IMR-90 (cell line): ENCODE data around the gene ORM1. TPM values are rescaled to one million over a fixed set of nuclear protein-coding genes. Genes with fewer than 3 reads are reported as not detected.

Source experiments
- ATAC-seq: fragments of 200-7000 bp; cut with Tn5 transposase; 2 replicates; pipeline ENCODE4 v1.9.1; 2020; ENCODE audit warnings: low read depth, mild to moderate bottlenecking, moderate library complexity
- BruUV-seq: library from RNA; stranded (reverse); fragments of 400-500 nt; replicated peaks from 2 replicates; lab custom pipeline; 2021; lab: Mats Ljungman, UMichigan
- CTCF ChIA-PET: fragments of 300-600 bp; formaldehyde crosslinking; extraction: SDS; loops from one replicate; lab custom pipeline; 2021; ENCODE audit warnings: antibody characterized with exemption; lab: Yijun Ruan, JAX
- POLR2A ChIA-PET: fragments of 300-600 bp; sonication (Branson Sonifier 250); formaldehyde crosslinking; loops from one replicate; lab custom pipeline; 2022; ENCODE audit warnings: antibody characterized with exemption; ENCODE audit not compliant: unreplicated experiment; lab: Charles Lee
- DNase-seq: peaks from one replicate; pipeline ENCODE4 v3.0.0; 2013
- H2AFZ ChIP-seq: replicated peaks from 2 replicates; pipeline ENCODE3; 2013; ENCODE audit warnings: low read length, mild to moderate bottlenecking; ENCODE audit not compliant: poor library complexity
- H2AK5ac ChIP-seq: 2 replicates; pipeline ENCODE4 v1.6.1; 2013; ENCODE audit warnings: low read depth, low read length, inconsistent platforms
- H2AK9ac ChIP-seq: replicated peaks from 2 replicates; pipeline ENCODE3; 2013; ENCODE audit warnings: mild to moderate bottlenecking, low read depth, low read length, moderate library complexity; ENCODE audit not compliant: poor library complexity
- H2BK120ac ChIP-seq: 2 replicates; pipeline ENCODE4 v1.6.1; 2013; ENCODE audit warnings: low read depth, low read length, inconsistent platforms
- H2BK15ac ChIP-seq: 3 replicates; pipeline ENCODE4 v1.6.1; 2013; ENCODE audit warnings: low read depth, low read length, inconsistent platforms
- H2BK20ac ChIP-seq: 2 replicates; pipeline ENCODE4 v1.6.1; 2013; ENCODE audit warnings: low read depth, mild to moderate bottlenecking, inconsistent platforms, low read length, moderate library complexity
- H2BK5ac ChIP-seq: 2 replicates; pipeline ENCODE4 v1.6.1; 2013; ENCODE audit warnings: mild to moderate bottlenecking, low read depth, low read length, inconsistent platforms; ENCODE audit not compliant: poor library complexity, severe bottlenecking
- H3K14ac ChIP-seq: replicated peaks from 2 replicates; pipeline ENCODE4 v1.6.1; 2013; ENCODE audit warnings: low read depth, low read length, inconsistent platforms
- H3K18ac ChIP-seq: 2 replicates; pipeline ENCODE4 v1.6.1; 2013; ENCODE audit warnings: low read depth, low read length, control low read depth
- H3K23ac ChIP-seq: 2 replicates; pipeline ENCODE4 v1.6.1; 2013; ENCODE audit warnings: low read depth, low read length, inconsistent platforms
- H3K27ac ChIP-seq: 2 replicates; pipeline ENCODE4 v1.5.1; 2013; ENCODE audit warnings: mild to moderate bottlenecking, control low read depth, low read length; ENCODE audit not compliant: insufficient read depth
- H3K27me3 ChIP-seq: 2 replicates; pipeline ENCODE4 v1.6.1; 2013; ENCODE audit warnings: low read length; ENCODE audit not compliant: control insufficient read depth, insufficient read depth
- H3K36me3 ChIP-seq: 2 replicates; pipeline ENCODE4 v1.6.1; 2013; ENCODE audit warnings: low read length, mixed read lengths; ENCODE audit not compliant: control insufficient read depth, insufficient read depth
- H3K4ac ChIP-seq: 2 replicates; pipeline ENCODE4 v1.6.1; 2013; ENCODE audit warnings: low read depth, low read length, inconsistent platforms
- H3K4me1 ChIP-seq: 2 replicates; pipeline ENCODE4 v1.6.1; 2013; ENCODE audit warnings: low read length, mixed read lengths; ENCODE audit not compliant: control insufficient read depth, insufficient read depth
- H3K4me2 ChIP-seq: 2 replicates; pipeline ENCODE4 v1.6.1; 2013; ENCODE audit warnings: low read depth, mild to moderate bottlenecking, control low read depth, low read length, moderate library complexity
- H3K4me3 ChIP-seq: 2 replicates; pipeline ENCODE4 v1.5.1; 2013; ENCODE audit warnings: low read depth, mild to moderate bottlenecking, control low read depth, low read length, moderate library complexity; ENCODE audit not compliant: insufficient read depth
- H3K56ac ChIP-seq: 2 replicates; pipeline ENCODE4 v1.6.1; 2013; ENCODE audit warnings: low read length, inconsistent platforms; ENCODE audit not compliant: insufficient read depth; ENCODE audit errors: extremely low read depth
- H3K79me1 ChIP-seq, 2 experiments: 2 replicates each; pipeline ENCODE4 v1.6.1; 2013; ENCODE audit warnings: low read length in 2 of 2, inconsistent platforms in 1 of 2, low read depth in 1 of 2
- H3K9ac ChIP-seq: 2 replicates; pipeline ENCODE4 v1.6.1; 2013; ENCODE audit warnings: low read depth, low read length, control low read depth
- H3K9me1 ChIP-seq: 2 replicates; pipeline ENCODE4 v1.6.1; 2013; ENCODE audit warnings: low read length, inconsistent platforms; ENCODE audit not compliant: insufficient read depth
- H3K9me3 ChIP-seq: 2 replicates; pipeline ENCODE4 v1.6.1; 2013; ENCODE audit warnings: low read length; ENCODE audit not compliant: control insufficient read depth, insufficient read depth
- H4K20me1 ChIP-seq: 2 replicates; pipeline ENCODE4 v1.6.1; 2013; ENCODE audit warnings: low read length, inconsistent platforms; ENCODE audit not compliant: insufficient read depth
- H4K5ac ChIP-seq: 2 replicates; pipeline ENCODE4 v1.6.1; 2013; ENCODE audit warnings: mild to moderate bottlenecking, low read depth, low read length, control low read depth
- H4K8ac ChIP-seq, 2 experiments: 2 replicates each; pipeline ENCODE4 v1.6.1; 2013; ENCODE audit warnings: low read depth in 2 of 2, low read length in 2 of 2, control low read depth in 1 of 2, inconsistent platforms in 1 of 2
- H4K91ac ChIP-seq: 2 replicates; pipeline ENCODE4 v1.6.1; 2013; ENCODE audit warnings: low read depth, low read length, inconsistent platforms; ENCODE audit not compliant: insufficient read depth
- BHLHE40 ChIP-seq: fragments of 150-350 bp; IDR thresholded peaks from 2 replicates; pipeline ENCODE4 v1.6.1; 2016; ENCODE audit warnings: mild to moderate bottlenecking, low read depth, low read length
- CTCF ChIP-seq: conservative IDR thresholded peaks from 2 replicates; pipeline ENCODE4 v1.5.1; 2012; ENCODE audit warnings: mild to moderate bottlenecking, low read depth, low read length, improper control_type of control experiment
- ELK1 ChIP-seq: fragments of 150-350 bp; IDR thresholded peaks from 2 replicates; pipeline ENCODE4 v1.6.1; 2016; ENCODE audit warnings: low read depth, mild to moderate bottlenecking, low read length, moderate library complexity, borderline replicate concordance
- FOS ChIP-seq: fragments of 150-350 bp; IDR thresholded peaks from 2 replicates; pipeline ENCODE4 v1.6.1; 2016; ENCODE audit warnings: low read depth, low read length
- MAFK ChIP-seq: IDR thresholded peaks from 2 replicates; pipeline ENCODE4 v1.6.1; 2012; ENCODE audit warnings: low read depth, low read length, improper control_type of control experiment
- MAZ ChIP-seq: IDR thresholded peaks from 2 replicates; pipeline ENCODE4 v1.6.1; 2012; ENCODE audit warnings: low read depth, mild to moderate bottlenecking, low read length, improper control_type of control experiment, moderate library complexity, borderline replicate concordance
- MXI1 ChIP-seq: IDR thresholded peaks from 2 replicates; pipeline ENCODE4 v1.6.1; 2012; ENCODE audit warnings: low read depth, mild to moderate bottlenecking, low read length, moderate library complexity, borderline replicate concordance
- NFE2L2 ChIP-seq: fragments of 150-350 bp; IDR thresholded peaks from 2 replicates; pipeline ENCODE4 v1.6.1; 2016; ENCODE audit warnings: low read depth, mild to moderate bottlenecking, low read length
- RCOR1 ChIP-seq: IDR thresholded peaks from 2 replicates; pipeline ENCODE4 v1.6.1; 2012; ENCODE audit warnings: mild to moderate bottlenecking, low read length, improper control_type of control experiment; ENCODE audit not compliant: insufficient replicate concordance
- RFX5 ChIP-seq: IDR thresholded peaks from 2 replicates; pipeline ENCODE4 v1.8.0; 2012; ENCODE audit warnings: low read depth, mild to moderate bottlenecking, low read length, moderate library complexity
- SMC3 ChIP-seq: fragments of 150-350 bp; IDR thresholded peaks from 2 replicates; pipeline ENCODE4 v1.6.1; 2016; ENCODE audit warnings: low read depth, mild to moderate bottlenecking, antibody characterized with exemption, low read length, moderate library complexity
- USF2 ChIP-seq: fragments of 150-350 bp; IDR thresholded peaks from 2 replicates; pipeline ENCODE4 v1.6.1; 2017; ENCODE audit warnings: mild to moderate bottlenecking, antibody characterized with exemption, low read length, low read depth
- WGBS, 2 experiments: methylation state at CpG; one replicate each; pipeline versions ENCODE4 v1.1.5 to v1.1.7; 2013; ENCODE audit warnings: missing lambda C conversion rate in 2 of 2; ENCODE audit not compliant: insufficient read length in 1 of 2; ENCODE audit errors: extremely low coverage in 2 of 2; 5-methylcytosine and 5-hydroxymethylcytosine counted together
- dilution Hi-C: fragments of 300-500 bp; cut with HindIII; formaldehyde crosslinking; loops from one replicate; pipeline ENCODE4 v1.14.3; 2018; ENCODE audit warnings: low sequenced_read_pairs; ENCODE audit not compliant: unreplicated experiment
- in situ Hi-C: fragments of 300-500 bp; cut with MboI; formaldehyde crosslinking; loops from 3 replicates; pipeline ENCODE4 v1.14.3; 2019; ENCODE audit warnings: low sequenced_read_pairs, inconsistent platforms, mixed read lengths
- intact Hi-C: fragments of 100-400 bp; cut with micrococcal nuclease; formaldehyde crosslinking; loops from 2 replicates; pipeline ENCODE4 v1.10.0; 2022
- polyA plus RNA-seq, 3 experiments: library from polyadenylated mRNA; depleted of rRNA; stranded (reverse); fragments of >200 nt; gene quantifications; 2 replicates each; pipeline ENCODE4 v1.2.3, GENCODE V29; 2012; ENCODE audit warnings: low replicate concordance in 1 of 3
- total RNA-seq: library from RNA; depleted of rRNA; stranded (reverse); fragments of >200 nt; gene quantifications from 2 replicates; pipeline ENCODE4 v1.2.3, GENCODE V29; 2012

Gene ORM1
- total and polyA plus RNA-seq, 2 of the 4 experiments (the other 2 are of a cell fraction), result 0.18 TPM; not detected in 1

GRCh38 chr9:114357911-114358328, 35.0 kb downstream of the ORM1 start:
- no peak for DNase-seq
- Histone ChIP-seq H3K9me3 (no peaks in the 10 kb centered on the region), H3K56ac (no peak overlapping the region), H3K9ac (no peak overlapping the region), H2BK20ac (no peak overlapping the region), H3K4me2 (no peak overlapping the region), H3K18ac (no peak overlapping the region), H4K5ac (no peak overlapping the region), H2BK120ac (no peak overlapping the region), H2BK5ac (no peak overlapping the region), H2BK15ac (no peak overlapping the region), H4K91ac (no peak overlapping the region), H3K23ac (no peak overlapping the region), H3K9me1 (no peaks in the 10 kb centered on the region), H3K4me1 (peaks cover 2% of the 10 kb centered on the region; the same call in 1 of the 2 replicates), H3K4me3 (no peak overlapping the region), H2AK9ac (no peak overlapping the region), H3K4ac (no peak overlapping the region), H3K27ac (no peak overlapping the region), H2AFZ (peak overlapping the region; percentile 46), H3K36me3 (peaks cover 67% of the 10 kb centered on the region), H3K27me3 (no peaks in the 10 kb centered on the region), H2AK5ac (no peak overlapping the region), H4K20me1 (no peaks in the 10 kb centered on the region), H3K79me1 (no peaks in the 10 kb centered on the region; a peak in 1 of 4 replicates), H4K8ac (no peak overlapping the region), H3K14ac (no peak overlapping the region)
- ATAC-seq, result no peak
- intact Hi-C loops (no loop called here), dilution Hi-C loops (no loop called here), in situ Hi-C loops (no loop called here)
- WGBS, 2 experiments, result 93% methylated on average over 3 of the region's 9 CpGs; no CpG with 5 or more reads in 1 of the 2 experiments
- CTCF ChIA-PET, result no interaction called here
- BruUV-seq, result no TSS peak
- POLR2A ChIA-PET, result no interaction called here
- TF ChIP-seq ELK1 (no peak), CTCF (no peak), BHLHE40 (no peak), USF2 (no peak), MAZ (no peak), FOS (no peak), NFE2L2 (no peak), MAFK (no peak), RCOR1 (no peak), RFX5 (no peak), SMC3 (no peak), MXI1 (no peak)
